GM21825 (cell line): ENCODE results near the gene NES.

ENCODE experiments used
- ATAC-seq: cut with Tn5 transposase; IDR thresholded peaks from one replicate; pipeline ENCODE4 v1.9.1; 2021; ENCODE audit warnings: mild to moderate bottlenecking, moderate library complexity; ENCODE audit not compliant: unreplicated experiment

The NES gene

DNA sequence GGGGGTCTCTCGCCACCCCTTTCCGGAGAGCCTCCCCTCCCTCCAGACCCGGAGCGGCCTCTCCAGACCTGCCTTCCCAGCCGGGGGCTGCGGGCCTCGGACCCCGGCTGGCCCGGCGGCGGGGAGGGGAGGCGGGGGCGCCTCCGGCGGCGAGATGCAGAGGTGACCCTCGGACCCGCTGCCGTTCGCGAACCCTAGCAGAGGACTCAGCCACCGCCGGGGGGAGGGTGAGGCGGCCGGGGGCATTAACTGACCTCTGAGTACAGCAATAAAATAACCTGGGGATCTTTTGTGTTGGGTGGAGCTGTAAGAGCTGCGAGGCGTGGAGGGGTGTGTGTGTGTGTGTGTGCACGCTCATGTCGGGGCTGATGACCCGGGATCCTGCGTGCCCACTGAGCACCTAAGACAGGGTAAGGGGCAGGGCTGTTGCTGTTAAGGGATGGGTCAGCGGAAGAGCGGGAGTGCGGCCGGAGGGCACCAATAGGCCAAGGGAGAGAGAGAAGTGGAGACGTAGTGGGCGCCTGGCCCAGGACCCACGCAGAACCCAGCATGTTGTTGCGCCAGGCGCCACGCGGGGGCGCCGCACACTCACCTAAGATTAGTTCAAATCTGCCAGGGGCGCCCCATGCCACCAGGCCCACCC is 51.6 kb downstream of the NES start:
- no peak for ATAC-seq

DNA sequence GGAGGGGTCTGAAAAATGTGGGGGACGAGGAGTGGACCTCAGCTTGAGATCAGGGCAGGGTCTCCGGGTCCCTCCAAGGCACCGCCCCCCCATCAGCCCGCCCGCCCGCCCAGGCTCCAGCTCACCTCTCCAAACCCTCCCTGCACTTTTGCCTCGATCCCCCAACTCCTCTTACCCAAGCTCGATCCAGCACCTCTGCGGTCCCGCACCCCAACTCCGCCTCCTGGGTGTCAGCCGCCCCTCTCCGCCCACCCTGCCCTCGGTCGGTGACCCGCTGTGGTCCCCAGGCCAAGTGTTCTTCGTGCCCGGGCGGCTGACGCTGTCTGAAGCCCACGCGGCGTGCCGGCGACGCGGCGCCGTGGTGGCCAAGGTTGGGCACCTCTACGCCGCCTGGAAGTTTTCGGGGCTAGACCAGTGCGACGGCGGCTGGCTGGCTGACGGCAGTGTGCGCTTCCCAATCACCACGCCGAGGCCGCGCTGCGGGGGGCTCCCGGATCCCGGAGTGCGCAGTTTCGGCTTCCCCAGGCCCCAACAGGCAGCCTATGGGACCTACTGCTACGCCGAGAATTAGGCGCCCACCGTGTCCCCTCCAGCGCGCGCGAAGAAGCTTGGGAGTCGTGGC is 52.3 kb downstream of the NES start:
- no peak for ATAC-seq

DNA sequence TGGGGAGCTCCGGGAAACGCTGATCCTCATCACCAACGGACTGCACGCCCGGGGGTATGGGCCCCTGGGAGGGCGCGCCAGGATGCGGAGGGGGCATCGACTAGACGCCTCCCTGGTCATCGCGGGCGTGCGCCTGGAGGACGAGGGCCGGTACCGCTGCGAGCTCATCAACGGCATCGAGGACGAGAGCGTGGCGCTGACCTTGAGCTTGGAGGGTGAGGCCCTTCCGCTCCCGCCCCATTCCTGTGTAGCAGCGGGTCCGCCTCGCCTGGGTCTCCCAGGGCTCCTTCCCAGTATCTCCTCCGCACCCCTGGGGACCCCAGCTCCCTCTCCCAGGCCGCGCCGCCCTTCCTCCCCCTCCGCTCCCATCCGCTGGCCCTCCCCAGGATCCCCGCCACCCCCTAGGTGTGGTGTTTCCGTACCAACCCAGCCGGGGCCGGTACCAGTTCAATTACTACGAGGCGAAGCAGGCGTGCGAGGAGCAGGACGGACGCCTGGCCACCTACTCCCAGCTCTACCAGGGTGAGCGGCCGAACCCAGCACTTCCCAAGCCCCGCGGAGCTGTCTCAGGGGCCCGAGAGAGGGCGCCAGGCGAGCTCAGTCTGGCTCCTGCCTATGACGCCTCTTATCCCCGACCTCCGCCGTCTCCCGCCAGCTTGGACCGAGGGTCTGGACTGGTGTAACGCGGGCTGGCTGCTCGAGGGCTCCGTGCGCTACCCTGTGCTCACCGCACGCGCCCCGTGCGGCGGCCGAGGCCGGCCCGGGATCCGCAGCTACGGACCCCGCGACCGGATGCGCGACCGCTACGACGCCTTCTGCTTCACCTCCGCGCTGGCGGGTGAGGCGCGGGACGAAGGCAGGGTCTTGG is 53.0 kb downstream of the NES start:
- ATAC-seq, result no peak

DNA sequence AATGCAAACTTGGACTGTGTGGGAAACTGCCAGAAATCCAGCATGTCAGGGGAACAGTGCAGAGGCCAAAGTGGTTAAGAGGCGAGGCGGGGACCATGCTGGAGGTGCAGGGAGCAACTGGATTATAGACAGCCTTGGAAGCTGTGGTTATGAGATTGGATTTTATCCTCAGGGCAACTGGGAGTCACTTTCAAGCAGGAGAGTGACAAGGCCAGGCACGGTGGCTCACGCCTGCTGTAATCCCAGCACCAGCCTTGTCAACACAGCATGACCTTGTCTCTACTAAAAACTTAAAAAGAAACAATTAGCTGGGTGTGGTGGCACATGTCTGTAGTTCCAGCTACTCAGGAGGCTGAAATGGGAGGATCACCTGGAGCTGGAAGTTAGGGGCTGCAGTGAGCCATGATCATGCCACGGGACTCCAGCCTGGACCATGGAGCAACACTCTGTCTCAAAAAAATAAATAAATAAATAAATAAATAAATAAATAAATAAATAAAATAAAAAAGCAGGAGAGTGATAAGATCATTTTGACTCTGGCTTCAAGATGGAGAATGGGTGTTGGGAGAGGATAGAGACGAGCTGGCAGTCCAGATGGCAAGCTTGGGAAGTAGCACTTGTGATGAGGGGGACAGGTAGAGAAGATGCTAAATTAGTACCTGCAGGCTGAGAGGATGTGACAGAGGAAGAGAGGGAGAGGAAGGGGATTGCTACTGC is 54.5 kb downstream of the NES start:
- no peak for ATAC-seq

DNA sequence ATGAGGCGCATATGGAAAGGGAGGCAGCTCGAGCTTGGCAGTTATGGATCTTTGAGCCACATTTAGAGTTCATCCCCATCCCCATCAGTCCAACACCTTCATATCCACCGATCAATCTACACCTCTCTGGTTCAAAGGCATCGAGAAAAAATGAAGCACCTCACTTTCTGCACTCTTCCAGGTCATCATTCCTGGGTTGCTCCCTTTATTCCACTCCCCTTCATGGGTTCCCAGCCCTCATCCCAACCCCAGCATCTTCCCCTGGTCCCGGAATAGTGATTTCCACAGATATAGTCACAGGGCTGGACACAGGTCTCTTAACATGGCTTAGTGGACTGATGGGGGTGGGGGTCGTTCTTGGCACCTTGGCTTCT is 57.6 kb downstream of the NES start:
- no peak for ATAC-seq

DNA sequence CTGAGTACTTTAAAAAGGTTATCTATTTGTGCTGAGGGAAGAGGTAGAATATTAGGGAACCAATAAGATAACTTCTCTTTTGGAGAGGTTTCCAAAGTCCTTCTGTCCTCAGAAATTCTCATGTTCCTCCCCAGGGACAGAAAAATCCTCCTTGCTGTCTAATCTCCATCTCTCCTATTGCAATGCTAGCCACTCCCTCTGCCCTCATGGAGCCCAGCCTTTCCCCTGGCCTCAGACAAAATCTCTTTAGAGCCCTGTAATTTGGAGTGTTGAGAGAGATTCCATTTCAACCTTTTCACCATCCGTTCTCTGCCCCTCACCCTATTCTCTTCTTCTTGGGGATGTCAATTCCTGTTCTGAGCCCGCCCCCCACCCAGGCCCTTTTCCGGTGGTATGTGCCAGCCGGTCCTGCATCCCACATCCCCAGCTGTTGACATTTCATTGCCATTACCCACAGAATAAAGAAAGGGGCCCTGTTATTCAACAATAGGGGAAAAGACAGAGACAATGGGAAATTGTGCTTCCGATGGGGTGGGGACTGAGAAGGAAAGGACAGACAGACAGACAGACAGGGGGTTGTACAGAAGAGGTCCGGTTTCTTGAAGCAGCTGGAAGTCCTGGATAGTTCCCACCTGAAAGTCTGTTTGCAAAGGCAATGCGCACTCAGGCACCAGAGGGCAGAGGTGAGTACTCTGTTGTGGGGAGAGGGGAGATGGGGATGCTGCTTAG is 58.2 kb downstream of the NES start, which contains the start of gene HAPLN2:
Gene HAPLN2, plus strand, starts transcription at position 563 of the 729 bp plus-strand sequence. CDS start 4,076 bp downstream, outside the sequence.
- ATAC-seq, result no peak
